K562 (cell line): Measurements from ENCODE around the gene SHFL. TPM values are rescaled to one million over a fixed set of nuclear protein-coding genes. Genes with fewer than 3 reads are reported as not detected.
A peak's percentile ranks its signal among the peaks of the same experiment; 100 is the strongest.

Experiments
- CBX3 ChIP-seq, 2 experiments: IDR thresholded peaks; 1 replicate in 1 of 2; 2 replicates in 1 of 2; pipeline ENCODE4 v1.6.1; 2012; ENCODE audit warnings: inconsistent platforms in 2 of 2, low read length in 2 of 2, borderline replicate concordance in 1 of 2, control low read depth in 1 of 2
- CSDE1 ChIP-seq, 2 experiments: fragments of 450-650 bp; IDR thresholded peaks; 2 replicates each; pipeline ENCODE4 v1.6.1; 2016; ENCODE audit warnings: mild to moderate bottlenecking in 1 of 2
- CTBP1 ChIP-seq: fragments of 450-650 bp; IDR thresholded peaks from 2 replicates; pipeline ENCODE4 v1.6.1; 2016; ENCODE audit warnings: borderline replicate concordance
- NFYB ChIP-seq: IDR thresholded peaks from 2 replicates; pipeline ENCODE4 v1.6.1; 2011; ENCODE audit warnings: mild to moderate bottlenecking, moderate library complexity; ENCODE audit not compliant: insufficient read length; ENCODE audit errors: extremely low read depth
- RBM34 ChIP-seq: fragments of 200-400 bp; formaldehyde crosslinking; IDR thresholded peaks from 2 replicates; pipeline ENCODE4 v1.6.1; 2018; ENCODE audit warnings: low read length, borderline replicate concordance; ENCODE audit not compliant: insufficient read depth
- SAP30 ChIP-seq: fragments of 200-600 bp; sonication (generic); IDR thresholded peaks from 2 replicates; pipeline ENCODE4 v1.6.1; 2012; ENCODE audit warnings: borderline replicate concordance, low read depth, mild to moderate bottlenecking, moderate library complexity, low read length, control low read depth, inconsistent platforms; ENCODE audit not compliant: insufficient read depth, poor library complexity, severe bottlenecking
- TEAD1 ChIP-seq, 2 experiments: fragments of 450-650 bp in 1 of 2; sonication (generic) in 1 of 2; formaldehyde crosslinking; IDR thresholded peaks; 2 replicates each; pipeline versions ENCODE4 v1.4.0 to v1.8.0; 2020 to 2022; ENCODE audit warnings: mild to moderate bottlenecking in 2 of 2, missing genetic modification reagents in 1 of 2
- XRCC5 ChIP-seq: fragments of 200-400 bp; formaldehyde crosslinking; IDR thresholded peaks from 2 replicates; pipeline ENCODE4 v1.6.1; 2017; ENCODE audit warnings: low read depth, mild to moderate bottlenecking, low read length
- ZEB2 ChIP-seq: fragments of 450-650 bp; IDR thresholded peaks from 2 replicates; pipeline ENCODE4 v1.6.1; 2016
- ZNF41 ChIP-seq: fragments of 250-450 bp; sonication (Bioruptor Pico); conservative IDR thresholded peaks from 2 replicates; pipeline ENCODE4 v1.4.0; 2020; ENCODE audit warnings: mild to moderate bottlenecking
- ZNF780A ChIP-seq: fragments of 250-450 bp; sonication (Bioruptor Pico); IDR thresholded peaks from 2 replicates; pipeline ENCODE4 v1.5.0; 2021; ENCODE audit warnings: mild to moderate bottlenecking
- polyA plus RNA-seq, 8 experiments: library from polyadenylated mRNA; depleted of rRNA in 4 of 8; stranded (reverse) in 5 of 8; unstranded in 3 of 8; fragments of >200 nt; fragmentation: Nextera tagmentation in 2 of 8; fragmentation: Illumina TruSeq in 1 of 8; extraction: Ambion mirVana in 2 of 8; extraction: Trizol in 1 of 8; gene quantifications; 2 replicates each; pipeline versions ENCODE4 v1.2.1 to v1.2.3, GENCODE V29; 2011 to 2014; ENCODE audit warnings: inconsistent platforms in 1 of 8, missing spikeins in 1 of 8
- total RNA-seq, 7 experiments: library from RNA; depleted of rRNA in 6 of 7; stranded (reverse); fragments of >200 nt in 6 of 7; fragmentation: Illumina TruSeq in 2 of 7; extraction: Trizol in 2 of 7; gene quantifications; 2 replicates each; pipeline versions ENCODE4 v1.2.1 to v1.2.3, GENCODE V29; 2011 to 2021; ENCODE audit warnings: low replicate concordance in 1 of 7
- TF ChIP-seq, protein P1 (sequence below): fragments of 450-650 bp; IDR thresholded peaks from 2 replicates; pipeline ENCODE4 v1.6.1; 2017; ENCODE audit warnings: mild to moderate bottlenecking, moderate library complexity
- TF ChIP-seq, protein P2 (sequence below): fragments of 450-650 bp; conservative IDR thresholded peaks from 2 replicates; pipeline ENCODE4 v1.6.1; 2016; ENCODE audit warnings: missing genetic modification characterization, low read depth, mild to moderate bottlenecking, missing compliant biosample characterization, moderate library complexity
- TF ChIP-seq, protein P3 (sequence below): fragments of 250-450 bp; sonication (Bioruptor Pico); IDR thresholded peaks from 2 replicates; pipeline ENCODE4 v1.9.0; 2021; ENCODE audit warnings: mild to moderate bottlenecking
- TF ChIP-seq, protein P4 (sequence below): fragments of 250-450 bp; sonication (Bioruptor Pico); IDR thresholded peaks from 2 replicates; pipeline ENCODE4 v1.5.0; 2021; ENCODE audit warnings: mild to moderate bottlenecking, borderline replicate concordance

SHFL gene
- total and polyA plus RNA-seq, 9 of the 15 experiments (the other 6 are each of a cell fraction or from before 2014, with no cell fraction given), result 1.5 to 25.7 (median 13.0) TPM

DNA sequence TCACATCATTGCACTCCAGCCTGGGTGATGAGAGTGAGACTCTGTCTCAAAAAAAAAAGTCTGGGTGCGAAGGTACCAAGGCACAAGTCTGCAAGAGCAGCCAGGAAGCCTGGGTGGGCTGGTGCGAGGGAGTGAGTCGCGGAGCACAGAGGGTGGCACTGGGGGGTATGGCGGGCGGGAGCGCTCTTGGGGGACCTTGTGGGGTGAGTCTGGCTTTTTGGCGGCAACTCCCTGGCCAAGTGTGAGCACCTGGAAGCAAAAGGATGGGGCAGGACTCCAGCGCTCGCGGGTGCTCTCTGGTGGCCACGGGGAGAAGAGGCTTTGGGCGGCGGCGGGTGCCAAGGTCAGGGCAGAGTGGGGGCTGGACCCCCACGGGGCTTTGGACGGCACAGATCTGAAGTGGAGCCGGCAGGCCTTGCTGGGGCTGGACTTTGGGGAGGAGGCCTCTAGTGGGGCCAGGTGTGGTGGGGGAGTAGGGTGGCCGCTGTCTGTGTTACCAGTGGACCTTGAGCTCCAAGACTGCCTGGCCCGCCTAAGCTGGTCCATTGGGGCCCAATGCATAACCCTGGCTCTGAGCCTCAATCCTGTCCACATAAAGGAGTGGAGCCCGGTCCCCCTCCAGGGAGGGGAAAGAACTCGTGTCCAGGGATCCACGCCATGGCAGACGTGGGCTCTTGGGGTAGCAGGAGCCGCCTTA, 26.9 kb downstream of the SHFL start (continued):
- TF ChIP-seq, protein P1, sequence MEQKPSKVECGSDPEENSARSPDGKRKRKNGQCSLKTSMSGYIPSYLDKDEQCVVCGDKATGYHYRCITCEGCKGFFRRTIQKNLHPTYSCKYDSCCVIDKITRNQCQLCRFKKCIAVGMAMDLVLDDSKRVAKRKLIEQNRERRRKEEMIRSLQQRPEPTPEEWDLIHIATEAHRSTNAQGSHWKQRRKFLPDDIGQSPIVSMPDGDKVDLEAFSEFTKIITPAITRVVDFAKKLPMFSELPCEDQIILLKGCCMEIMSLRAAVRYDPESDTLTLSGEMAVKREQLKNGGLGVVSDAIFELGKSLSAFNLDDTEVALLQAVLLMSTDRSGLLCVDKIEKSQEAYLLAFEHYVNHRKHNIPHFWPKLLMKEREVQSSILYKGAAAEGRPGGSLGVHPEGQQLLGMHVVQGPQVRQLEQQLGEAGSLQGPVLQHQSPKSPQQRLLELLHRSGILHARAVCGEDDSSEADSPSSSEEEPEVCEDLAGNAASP, result no peak
- TF ChIP-seq CBX3 (IDR thresholded peaks at IDR 0.05; ENCODE audit: borderline replicate concordance in 1 of 2, low read length in 2 of 2) (peak in 1 of 2 experiments; percentile 4; a peak in 1 of 3 replicates), ZNF41 (CRISPR knock-in tag) (peak; percentile 46; the same call in 1 of the 2 replicates), ZEB2 (0 out of 2 replicates have a peak, but pooled peaks have one; percentile 15), NFYB (no peak), TEAD1 (CRISPR knock-in tag; IDR thresholded peaks at IDR 0.05) (0 out of 4 replicates have a peak, but pooled peaks of 1 of the 2 experiments have one; percentile 37), CSDE1 (IDR thresholded peaks at IDR 0.05) (no peak), CTBP1 (peak; percentile 35; the same call in 1 of the 2 replicates), ZNF780A (CRISPR knock-in tag) (0 out of 2 replicates have a peak, but pooled peaks have one; percentile 35), SAP30 (no peak), XRCC5 (peak; percentile 67; the same call in 1 of the 2 replicates), RBM34 (no peak)
- TF ChIP-seq, protein P2, sequence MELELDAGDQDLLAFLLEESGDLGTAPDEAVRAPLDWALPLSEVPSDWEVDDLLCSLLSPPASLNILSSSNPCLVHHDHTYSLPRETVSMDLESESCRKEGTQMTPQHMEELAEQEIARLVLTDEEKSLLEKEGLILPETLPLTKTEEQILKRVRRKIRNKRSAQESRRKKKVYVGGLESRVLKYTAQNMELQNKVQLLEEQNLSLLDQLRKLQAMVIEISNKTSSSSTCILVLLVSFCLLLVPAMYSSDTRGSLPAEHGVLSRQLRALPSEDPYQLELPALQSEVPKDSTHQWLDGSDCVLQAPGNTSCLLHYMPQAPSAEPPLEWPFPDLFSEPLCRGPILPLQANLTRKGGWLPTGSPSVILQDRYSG (tag), result no peak
- TF ChIP-seq, protein P3, sequence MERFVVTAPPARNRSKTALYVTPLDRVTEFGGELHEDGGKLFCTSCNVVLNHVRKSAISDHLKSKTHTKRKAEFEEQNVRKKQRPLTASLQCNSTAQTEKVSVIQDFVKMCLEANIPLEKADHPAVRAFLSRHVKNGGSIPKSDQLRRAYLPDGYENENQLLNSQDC (CRISPR knock-in tag), result peak; percentile 55; the same call in 1 of the 2 replicates
- TF ChIP-seq, protein P4, sequence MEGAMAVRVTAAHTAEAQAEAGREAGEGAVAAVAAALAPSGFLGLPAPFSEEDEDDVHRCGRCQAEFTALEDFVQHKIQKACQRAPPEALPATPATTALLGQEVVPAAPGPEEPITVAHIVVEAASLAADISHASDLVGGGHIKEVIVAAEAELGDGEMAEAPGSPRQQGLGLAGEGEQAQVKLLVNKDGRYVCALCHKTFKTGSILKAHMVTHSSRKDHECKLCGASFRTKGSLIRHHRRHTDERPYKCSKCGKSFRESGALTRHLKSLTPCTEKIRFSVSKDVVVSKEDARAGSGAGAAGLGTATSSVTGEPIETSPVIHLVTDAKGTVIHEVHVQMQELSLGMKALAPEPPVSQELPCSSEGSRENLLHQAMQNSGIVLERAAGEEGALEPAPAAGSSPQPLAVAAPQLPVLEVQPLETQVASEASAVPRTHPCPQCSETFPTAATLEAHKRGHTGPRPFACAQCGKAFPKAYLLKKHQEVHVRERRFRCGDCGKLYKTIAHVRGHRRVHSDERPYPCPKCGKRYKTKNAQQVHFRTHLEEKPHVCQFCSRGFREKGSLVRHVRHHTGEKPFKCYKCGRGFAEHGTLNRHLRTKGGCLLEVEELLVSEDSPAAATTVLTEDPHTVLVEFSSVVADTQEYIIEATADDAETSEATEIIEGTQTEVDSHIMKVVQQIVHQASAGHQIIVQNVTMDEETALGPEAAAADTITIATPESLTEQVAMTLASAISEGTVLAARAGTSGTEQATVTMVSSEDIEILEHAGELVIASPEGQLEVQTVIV (CRISPR knock-in tag), result peak; percentile 19; the same call in 1 of the 2 replicates
